Neural cell (in vitro differentiated cells): ENCODE results near the gene MCTS1.

Experiments used
- EP300 ChIP-seq: fragments of 450-650 bp; conservative IDR thresholded peaks from 2 replicates; pipeline ENCODE4 v1.6.1; 2014; ENCODE audit warnings: antibody characterized with exemption, mild to moderate bottlenecking, moderate library complexity; ENCODE audit not compliant: poor library complexity, severe bottlenecking
- EZH2 ChIP-seq: fragments of 200-600, 300-800 bp; shearing (Covaris generic), sonication (generic); IDR thresholded peaks from 2 replicates; pipeline ENCODE4 v1.6.1; 2014; ENCODE audit warnings: antibody characterized with exemption, low read length, borderline replicate concordance, mild to moderate bottlenecking; ENCODE audit not compliant: insufficient read depth, poor library complexity, severe bottlenecking
- POLR2AphosphoS5 ChIP-seq: IDR thresholded peaks from 2 replicates; pipeline ENCODE4 v1.6.1; 2012
- RAD21 ChIP-seq: fragments of 450-650 bp; conservative IDR thresholded peaks from 2 replicates; pipeline ENCODE4 v1.6.1; 2014; ENCODE audit warnings: antibody characterized with exemption, mild to moderate bottlenecking, moderate library complexity
- SMC3 ChIP-seq: fragments of 450-650 bp; conservative IDR thresholded peaks from 2 replicates; pipeline ENCODE4 v1.6.1; 2014; ENCODE audit warnings: antibody characterized with exemption, mild to moderate bottlenecking, moderate library complexity; ENCODE audit not compliant: poor library complexity
- TAF1 ChIP-seq: IDR thresholded peaks from 2 replicates; pipeline ENCODE4 v1.6.1; 2012; ENCODE audit warnings: low read depth
- TF ChIP-seq, protein P1 (sequence below): fragments of 450-650 bp; IDR thresholded peaks from 2 replicates; pipeline ENCODE4 v1.5.1; 2014; ENCODE audit warnings: antibody characterized with exemption, mild to moderate bottlenecking, moderate library complexity; ENCODE audit not compliant: poor library complexity, severe bottlenecking
- TF ChIP-seq, protein P2 (sequence below): IDR thresholded peaks from 2 replicates; pipeline ENCODE4 v1.6.1; 2012; ENCODE audit warnings: borderline replicate concordance

DNA sequence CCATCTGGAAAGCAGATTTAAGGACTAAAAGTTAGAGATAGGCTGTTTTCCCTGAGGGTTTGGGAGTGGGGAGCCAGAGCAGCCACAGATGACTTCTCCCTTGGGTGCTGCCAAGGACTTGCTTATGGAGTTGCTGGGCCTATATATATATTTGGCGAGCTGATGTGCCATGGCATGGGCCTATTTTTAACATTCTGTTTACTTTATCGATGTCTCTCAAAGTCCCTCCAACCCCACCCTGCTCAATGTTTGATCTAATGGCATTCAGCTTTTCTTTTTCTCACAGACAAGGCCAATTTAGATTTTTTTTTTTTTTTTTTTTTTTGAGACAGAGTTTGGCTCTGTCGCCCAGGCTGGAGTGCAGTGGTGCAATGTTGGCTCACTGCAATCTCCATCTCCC, 37.1 kb upstream of the MCTS1 start:
- TF ChIP-seq SMC3: no peak
- no peak for TF ChIP-seq EP300
- TF ChIP-seq, protein P1, sequence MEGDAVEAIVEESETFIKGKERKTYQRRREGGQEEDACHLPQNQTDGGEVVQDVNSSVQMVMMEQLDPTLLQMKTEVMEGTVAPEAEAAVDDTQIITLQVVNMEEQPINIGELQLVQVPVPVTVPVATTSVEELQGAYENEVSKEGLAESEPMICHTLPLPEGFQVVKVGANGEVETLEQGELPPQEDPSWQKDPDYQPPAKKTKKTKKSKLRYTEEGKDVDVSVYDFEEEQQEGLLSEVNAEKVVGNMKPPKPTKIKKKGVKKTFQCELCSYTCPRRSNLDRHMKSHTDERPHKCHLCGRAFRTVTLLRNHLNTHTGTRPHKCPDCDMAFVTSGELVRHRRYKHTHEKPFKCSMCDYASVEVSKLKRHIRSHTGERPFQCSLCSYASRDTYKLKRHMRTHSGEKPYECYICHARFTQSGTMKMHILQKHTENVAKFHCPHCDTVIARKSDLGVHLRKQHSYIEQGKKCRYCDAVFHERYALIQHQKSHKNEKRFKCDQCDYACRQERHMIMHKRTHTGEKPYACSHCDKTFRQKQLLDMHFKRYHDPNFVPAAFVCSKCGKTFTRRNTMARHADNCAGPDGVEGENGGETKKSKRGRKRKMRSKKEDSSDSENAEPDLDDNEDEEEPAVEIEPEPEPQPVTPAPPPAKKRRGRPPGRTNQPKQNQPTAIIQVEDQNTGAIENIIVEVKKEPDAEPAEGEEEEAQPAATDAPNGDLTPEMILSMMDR: no peak
- TF ChIP-seq, protein P2, sequence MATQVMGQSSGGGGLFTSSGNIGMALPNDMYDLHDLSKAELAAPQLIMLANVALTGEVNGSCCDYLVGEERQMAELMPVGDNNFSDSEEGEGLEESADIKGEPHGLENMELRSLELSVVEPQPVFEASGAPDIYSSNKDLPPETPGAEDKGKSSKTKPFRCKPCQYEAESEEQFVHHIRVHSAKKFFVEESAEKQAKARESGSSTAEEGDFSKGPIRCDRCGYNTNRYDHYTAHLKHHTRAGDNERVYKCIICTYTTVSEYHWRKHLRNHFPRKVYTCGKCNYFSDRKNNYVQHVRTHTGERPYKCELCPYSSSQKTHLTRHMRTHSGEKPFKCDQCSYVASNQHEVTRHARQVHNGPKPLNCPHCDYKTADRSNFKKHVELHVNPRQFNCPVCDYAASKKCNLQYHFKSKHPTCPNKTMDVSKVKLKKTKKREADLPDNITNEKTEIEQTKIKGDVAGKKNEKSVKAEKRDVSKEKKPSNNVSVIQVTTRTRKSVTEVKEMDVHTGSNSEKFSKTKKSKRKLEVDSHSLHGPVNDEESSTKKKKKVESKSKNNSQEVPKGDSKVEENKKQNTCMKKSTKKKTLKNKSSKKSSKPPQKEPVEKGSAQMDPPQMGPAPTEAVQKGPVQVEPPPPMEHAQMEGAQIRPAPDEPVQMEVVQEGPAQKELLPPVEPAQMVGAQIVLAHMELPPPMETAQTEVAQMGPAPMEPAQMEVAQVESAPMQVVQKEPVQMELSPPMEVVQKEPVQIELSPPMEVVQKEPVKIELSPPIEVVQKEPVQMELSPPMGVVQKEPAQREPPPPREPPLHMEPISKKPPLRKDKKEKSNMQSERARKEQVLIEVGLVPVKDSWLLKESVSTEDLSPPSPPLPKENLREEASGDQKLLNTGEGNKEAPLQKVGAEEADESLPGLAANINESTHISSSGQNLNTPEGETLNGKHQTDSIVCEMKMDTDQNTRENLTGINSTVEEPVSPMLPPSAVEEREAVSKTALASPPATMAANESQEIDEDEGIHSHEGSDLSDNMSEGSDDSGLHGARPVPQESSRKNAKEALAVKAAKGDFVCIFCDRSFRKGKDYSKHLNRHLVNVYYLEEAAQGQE: no peak
- no peak for TF ChIP-seq POLR2AphosphoS5
- TF ChIP-seq RAD21: no peak
- no peak for TF ChIP-seq EZH2
- TF ChIP-seq TAF1: no peak
